Epithelial cell of proximal tubule (primary cell): ENCODE measurements around the gene TNFRSF18. TPM values are rescaled to one million over a fixed set of nuclear protein-coding genes. Genes with fewer than 3 reads are reported as not detected.

ENCODE experiments used
- DNase-seq: peaks from one replicate; pipeline ENCODE4 v3.0.0-alpha.2; 2011; ENCODE audit warnings: low read depth
- H3K4me3 ChIP-seq: 2 replicates; pipeline ENCODE4 v1.5.1; 2011; ENCODE audit warnings: low read depth, mild to moderate bottlenecking, low read length
- CTCF ChIP-seq: conservative IDR thresholded peaks from 2 replicates; pipeline ENCODE4 v1.5.1; 2012; ENCODE audit warnings: low read depth, mild to moderate bottlenecking, low read length
- total RNA-seq: library from RNA; depleted of rRNA; stranded (reverse); fragments of >200 nt; gene quantifications from 2 replicates; pipeline ENCODE4 v1.2.3, GENCODE V29; 2015

The TNFRSF18 gene
- total RNA-seq, 1 donor from 2014 or later: 3.1 TPM

- no peak for DNase-seq
- TF ChIP-seq CTCF: no peak
- no peak overlapping the region for H3K4me3 ChIP-seq
Measured at GRCh38 chr1:1173061-1173792, 33.2 kb downstream of the TNFRSF18 start.

- H3K4me3 ChIP-seq: no peak overlapping the region
- no peak for DNase-seq
- TF ChIP-seq CTCF: no peak
Measured at GRCh38 chr1:1171546-1172340, 34.6 kb downstream of the TNFRSF18 start.

DNA sequence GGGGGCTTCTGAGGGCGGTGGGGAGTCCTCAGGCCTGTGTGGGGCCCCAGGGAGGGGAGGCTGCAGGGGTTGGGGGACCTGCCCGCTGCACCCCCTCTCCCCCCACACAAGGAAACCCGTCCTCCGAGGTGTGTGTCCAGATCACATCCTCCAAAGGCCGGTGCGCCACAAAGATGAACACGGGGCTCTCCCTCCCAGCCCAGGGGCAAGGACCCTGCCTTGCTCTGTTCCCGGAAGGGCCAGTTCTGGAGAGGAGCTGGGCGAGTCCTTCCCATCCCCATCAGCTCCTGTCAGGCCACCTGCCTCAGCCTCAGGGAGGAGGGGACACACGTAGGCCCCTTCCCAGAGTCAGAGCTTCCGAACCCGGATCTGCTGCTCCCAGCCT lies 35.2 kb downstream of the TNFRSF18 start:
- DNase-seq: no peak
- H3K4me3 ChIP-seq: no peak overlapping the region
- TF ChIP-seq CTCF: no peak

DNA sequence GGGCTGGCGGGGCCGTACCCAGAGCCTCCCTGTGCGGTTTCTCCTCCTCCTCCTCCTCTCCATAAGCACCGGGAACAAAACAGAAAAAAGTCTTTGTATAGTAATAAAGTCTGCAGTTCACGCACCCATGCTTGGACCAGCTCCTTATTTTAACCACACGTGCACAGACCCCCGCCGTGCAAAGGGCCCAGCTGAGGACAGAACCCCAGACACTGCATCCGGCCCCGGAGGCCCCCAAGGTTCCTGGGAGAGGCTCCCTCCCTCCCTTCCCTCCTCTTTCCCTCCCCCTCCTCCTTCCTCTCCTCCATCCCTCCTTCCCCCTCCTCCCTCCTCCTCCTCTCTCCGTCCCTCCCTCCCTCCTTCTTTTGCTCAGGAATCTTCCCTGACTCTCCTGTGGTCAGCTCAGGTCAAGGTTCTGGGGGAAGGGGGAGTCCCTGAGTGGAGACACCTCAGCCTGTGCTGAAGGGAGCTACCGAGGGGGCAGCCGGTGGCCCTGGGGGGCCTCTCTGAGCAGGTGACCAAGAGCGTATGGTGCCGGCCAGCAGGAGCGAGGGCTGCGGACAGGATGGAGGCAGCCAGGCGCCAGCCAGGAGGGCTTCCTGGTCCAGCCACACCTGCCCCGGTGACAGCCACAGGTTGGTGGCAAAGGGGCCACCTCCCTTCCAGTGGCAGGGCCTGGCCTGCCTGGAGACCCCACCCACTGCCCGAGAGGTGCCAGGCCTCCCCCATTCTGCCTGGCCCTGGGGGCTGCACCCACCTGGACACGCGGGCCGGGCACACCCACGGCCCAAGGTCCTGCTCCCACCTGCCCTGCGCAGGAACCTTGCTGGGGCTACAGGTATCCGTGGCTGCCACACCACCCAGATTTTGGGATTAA lies 35.9 kb downstream of the TNFRSF18 start:
- no peak for TF ChIP-seq CTCF
- no peak overlapping the region for H3K4me3 ChIP-seq
- no peak for DNase-seq

DNA sequence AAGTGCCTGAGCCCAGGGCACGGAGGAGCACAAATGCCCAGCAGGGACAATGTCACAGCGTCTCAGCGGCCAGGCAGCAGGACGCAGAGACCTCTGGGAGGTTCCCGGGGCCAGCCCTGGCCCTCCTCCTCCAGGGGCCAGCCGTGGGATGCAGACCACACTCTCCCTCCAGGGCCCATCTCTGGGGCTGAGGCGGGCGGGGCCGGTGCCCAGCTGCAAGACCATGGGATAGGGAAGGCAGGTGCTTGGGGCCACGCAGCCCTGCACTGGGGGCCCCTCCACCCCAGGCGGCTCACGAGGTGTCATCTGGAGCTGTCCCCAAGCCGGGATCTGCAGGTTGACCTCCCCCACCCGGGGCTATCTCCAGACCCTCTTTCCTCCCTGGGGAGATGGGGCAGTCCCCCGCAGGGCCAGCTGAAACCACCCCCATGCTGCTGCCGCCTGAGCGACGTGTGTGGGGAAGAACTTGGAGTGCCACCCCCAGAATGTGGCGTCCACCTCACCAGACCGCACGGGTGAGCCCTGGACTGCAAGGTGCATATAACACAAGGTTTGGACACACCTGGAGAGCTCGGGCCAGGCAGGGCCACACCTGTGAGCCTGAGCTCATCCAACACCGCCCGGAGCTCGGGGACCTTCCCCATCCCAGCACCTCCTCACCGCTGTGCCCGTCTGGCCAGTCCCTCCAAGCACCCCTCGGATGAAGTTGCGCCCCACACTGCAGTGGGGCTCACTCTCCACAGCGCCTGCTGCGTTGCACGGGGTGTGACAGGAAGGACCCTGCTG lies 36.8 kb downstream of the TNFRSF18 start:
- no peak for TF ChIP-seq CTCF
- H3K4me3 ChIP-seq: no peak overlapping the region
- no peak for DNase-seq
